HG02588 (cell line): ENCODE data around the gene SERPINA12.

ENCODE experiments used
- ATAC-seq: cut with Tn5 transposase; IDR thresholded peaks from one replicate; pipeline ENCODE4 v1.9.1; 2021; ENCODE audit warnings: mild to moderate bottlenecking, moderate library complexity; ENCODE audit not compliant: unreplicated experiment

Gene SERPINA12

DNA sequence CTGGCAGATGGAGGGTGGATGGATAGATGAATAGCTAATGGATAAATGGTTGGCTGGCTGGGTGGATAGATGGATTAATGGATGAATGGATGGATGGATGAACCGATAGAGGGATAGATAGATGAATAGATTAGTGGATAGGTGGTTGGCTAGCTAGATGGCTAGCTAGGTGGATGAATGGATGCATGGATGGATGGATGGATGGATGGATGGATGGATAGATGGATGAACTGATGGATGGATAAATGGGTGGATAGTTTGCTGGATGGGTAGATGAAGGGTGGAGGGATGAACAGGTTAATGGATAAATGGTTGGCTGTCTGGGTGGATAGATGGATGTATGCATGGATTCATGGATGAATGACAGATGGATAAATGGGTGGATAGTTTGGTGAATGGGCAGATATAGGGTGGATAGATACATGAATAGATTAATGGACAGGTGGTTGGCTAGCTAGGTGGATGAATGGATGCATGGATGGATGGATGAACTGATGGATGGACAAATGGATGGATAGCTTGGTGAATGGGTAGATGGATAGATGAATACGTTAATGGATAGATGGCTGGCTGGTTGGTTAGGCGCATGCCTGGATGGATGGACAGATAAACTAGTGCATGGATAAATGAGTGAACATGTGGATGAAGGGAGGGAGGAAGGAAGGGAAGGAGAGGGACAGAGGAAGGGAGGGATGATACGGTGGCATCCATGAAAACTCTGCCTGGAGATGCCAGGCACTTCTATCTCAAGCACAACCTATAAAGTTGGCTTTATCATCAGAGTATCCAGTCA lies 41.3 kb downstream of the SERPINA12 start:
- no peak for ATAC-seq

DNA sequence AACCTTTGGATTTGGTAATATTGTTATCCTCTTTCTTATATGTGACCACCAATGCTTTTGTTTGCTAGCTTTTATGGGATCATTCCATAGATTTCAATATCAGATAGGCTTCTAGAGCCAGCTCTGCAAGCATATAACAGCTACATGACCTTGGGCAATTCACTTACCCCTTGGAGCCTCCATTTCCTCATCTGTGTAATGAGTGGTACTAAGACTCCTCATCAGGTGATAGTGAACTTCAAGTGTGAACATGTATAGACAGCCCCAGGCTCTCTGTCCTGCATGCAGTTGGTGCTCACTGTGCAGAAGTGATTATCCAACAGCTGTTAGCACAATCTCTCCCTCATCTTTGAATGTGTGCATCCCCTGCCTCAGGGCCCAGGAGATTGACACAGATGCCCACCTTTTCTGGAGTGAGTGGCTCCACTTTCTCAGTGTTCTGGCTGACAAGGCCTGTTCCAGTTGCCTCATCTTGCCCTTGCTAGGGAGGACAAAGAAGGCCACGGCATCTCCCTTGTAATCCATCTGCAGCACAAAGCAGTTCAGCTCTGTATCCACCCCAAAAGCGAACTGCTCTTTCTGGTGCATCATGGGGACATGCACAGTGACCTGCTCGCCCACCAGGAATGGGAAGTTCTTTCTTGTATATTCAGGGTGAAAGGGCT lies 42.4 kb downstream of the SERPINA12 start:
- no peak for ATAC-seq

DNA sequence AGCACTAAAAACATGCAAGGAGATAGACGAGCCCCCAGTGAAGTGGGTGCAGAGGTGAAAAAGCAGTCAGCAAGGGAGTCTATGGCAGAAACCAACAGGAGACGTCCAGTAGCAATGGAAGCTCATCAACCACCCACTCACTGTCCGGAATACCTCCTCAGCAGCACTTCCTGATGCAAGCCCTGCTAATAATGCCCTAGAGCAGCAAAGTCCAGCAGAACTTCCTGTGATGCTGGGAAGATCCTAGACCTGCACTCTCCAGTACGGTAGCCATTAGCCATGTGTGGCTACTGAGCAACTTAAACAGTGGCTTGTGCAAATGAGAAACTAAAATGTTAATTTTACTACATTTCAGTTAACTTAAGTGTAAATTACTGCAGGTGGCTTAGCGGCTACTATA lies 44.2 kb downstream of the SERPINA12 start:
- ATAC-seq, result no peak

DNA sequence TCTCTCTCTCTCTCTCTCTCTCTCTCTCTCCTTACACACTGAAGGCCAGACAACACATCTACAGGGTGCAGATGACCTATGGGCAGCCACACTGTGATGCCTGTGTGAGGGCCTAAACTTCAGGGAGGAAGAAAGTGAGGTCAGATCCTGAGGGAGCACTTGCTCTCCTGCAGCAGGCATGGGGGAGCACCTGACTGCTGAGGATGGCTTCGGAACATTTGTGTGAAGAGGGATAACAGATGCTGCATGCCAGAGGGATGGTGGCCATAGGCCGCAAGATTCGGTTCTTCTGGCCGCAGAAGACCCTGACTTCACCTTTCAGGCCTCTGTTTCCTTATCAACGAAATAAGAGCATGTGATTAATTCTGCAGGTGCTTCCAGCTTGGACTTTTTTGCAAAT lies 45.0 kb downstream of the SERPINA12 start:
- no peak for ATAC-seq

DNA sequence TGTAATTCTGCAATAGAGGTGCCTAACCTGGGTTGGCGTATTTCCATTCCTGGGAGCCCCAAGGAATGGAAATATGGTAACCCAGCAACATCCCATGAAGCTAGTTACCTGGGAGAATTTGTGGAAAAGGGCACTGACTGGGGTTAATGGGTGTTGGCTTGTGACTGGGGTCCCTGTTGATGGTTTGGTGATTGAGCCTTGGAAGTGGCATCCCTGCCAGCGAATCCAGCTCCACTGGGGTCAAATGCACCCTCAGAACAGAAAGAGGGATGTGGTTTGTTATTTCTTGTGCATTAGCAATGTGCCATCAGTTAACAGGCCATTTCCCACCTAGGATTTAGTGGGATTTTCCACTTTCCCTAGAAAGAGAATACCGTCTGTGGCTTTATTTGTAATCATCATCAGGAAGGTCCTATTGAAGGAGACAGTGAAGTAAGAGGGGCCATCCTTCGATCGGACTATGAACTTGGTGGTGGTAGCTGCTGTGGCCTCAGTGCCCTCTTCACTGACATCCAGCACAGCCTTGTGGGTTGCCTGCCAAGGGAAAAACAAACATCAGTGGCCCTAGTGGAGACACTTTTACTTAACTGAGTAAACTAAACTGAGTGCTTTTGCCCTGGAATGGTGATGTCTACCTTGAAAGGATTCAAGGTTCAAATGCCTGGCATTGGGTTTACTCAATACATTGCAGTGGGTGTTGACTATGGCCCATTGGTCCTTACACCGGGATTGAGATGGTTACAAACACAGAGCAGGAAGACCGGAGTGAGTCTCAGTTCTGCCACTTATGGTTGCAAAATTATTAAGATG lies 46.3 kb downstream of the SERPINA12 start:
- ATAC-seq, result no peak

DNA sequence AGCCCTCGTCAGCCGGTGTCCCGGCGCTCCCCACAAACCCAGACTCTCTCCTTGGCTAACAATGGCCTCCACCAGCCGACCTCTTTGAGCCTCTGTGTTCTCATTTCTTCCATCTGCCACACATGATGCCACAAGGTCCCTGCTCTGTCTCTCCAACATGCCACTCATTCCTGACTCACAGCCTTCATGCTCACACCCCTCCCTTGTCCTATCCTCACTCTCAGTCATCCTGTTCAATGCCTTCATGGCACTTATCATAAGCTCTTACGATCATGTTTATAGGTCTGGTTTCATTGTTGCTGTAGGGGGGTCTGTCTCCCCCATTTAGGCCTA lies 47.1 kb downstream of the SERPINA12 start:
- no peak for ATAC-seq

DNA sequence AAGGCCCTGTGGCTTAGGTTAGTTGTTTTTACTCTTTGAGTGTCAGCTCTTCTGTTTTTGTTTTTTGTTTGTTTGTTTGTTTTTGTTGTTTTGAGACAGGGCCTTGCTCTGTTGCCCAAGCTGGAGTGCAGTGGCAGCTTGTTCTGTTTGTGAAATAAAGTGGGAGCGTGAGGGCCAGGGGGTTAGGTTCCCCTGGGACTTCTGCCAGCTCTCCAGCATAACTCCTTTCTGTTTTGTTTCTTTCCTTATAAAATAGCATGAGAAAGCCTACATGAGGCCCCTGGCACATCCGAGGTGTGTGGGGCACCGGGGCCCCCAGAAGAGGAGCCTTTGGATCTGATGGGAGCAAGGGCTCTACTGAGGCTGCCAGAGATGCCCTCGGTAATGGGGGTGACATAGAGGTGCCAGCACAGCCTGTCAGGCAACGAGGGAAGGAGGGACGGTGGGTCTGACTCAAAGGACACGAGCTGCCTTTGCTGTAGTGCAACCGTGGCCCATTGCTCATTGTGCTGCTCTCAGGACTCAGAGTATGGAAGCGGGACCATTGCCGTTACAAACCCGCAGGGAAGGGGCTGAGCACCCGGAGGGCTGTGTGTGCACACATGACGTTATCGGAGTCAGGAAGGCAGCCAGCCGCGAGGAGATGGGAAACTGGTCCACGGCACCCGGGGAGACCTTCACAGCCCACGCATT lies 47.6 kb downstream of the SERPINA12 start:
- ATAC-seq, result no peak

DNA sequence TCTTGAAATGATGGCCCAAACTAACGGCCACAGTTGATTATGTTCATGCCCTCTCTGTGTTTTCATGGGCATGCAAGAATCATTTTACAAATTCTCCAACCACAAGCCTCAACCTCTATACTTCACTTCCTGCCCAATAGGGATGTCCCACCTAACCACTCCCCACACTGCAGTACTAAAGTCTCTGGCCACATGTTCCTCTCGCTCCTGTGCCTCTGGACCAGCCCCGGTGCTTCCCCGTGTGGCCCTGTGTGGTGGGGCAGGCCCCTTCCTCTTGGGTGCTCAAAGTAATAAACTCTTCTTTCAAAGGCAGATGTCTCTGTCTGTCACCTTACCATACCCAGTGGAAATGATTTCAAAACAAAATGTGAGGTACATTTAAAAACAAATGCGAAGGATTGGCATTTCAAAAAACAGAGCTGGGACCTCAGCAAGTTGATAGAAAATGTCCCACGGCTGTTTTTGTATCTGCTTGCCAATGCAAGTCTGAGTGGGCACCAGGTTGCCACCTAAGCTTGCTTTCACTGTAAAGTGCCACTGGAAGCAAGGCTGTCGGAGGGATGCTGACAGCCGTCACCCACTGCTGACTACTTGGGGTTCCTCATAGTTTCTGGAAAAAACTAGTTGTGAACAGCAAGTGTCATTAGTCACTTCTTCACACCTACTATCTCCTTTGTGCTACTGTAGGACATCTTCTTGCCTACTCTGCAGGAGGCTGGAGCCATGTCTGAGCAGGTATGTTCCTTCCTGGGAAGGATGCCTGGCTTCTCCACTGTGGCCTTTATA lies 48.4 kb downstream of the SERPINA12 start:
- ATAC-seq, result no peak

DNA sequence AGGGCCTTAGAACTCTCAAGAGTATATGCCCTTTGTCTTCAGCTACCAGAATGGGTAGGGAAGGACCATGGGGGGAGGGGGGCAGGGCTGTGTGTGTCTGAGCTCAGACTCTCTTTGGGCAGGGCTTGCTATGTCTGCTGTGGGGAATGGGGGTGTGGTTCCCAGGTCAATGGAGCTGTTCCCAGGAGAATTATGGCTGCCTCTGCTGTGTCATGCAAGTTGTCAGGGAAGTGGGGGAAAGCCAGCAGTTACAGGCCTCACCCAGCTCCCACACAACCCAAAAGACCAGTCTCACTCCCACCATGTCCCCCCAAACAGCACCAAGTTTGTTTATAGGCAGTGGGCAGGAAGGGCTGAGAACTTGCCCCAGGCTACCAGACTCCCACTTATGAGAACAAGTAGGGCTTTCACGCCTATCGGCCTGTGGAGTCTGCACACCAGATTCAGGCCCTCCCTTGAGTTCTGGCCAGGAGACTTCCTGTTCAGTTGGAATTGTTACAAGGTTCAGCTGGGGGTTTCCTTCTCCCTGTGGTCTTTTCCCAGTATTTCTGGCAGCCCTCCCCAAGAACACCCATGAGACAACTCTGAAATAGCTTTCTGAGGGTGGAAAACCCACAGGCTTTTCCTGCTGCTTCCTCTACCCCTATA lies 50.6 kb downstream of the SERPINA12 start:
- ATAC-seq, result no peak

DNA sequence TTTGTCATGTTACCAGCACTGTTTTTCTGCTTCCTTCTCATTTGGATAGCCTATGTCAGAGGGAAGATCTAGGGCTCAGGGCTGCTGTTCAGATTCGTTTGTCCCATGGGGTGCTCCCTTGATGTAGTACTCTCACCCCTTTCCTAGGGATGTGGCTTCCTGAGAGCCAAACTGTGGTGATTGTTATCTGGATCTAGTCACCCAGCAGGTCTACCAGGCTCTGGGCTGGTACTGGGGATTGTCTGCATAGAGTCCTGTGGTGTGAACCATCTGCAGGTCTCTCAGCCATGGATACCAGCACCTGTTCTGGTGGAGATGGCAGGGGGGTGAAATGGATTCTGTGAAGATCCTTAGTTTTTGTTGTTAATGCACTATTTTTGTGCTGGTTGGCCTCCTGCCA lies 51.2 kb downstream of the SERPINA12 start:
- no peak for ATAC-seq

DNA sequence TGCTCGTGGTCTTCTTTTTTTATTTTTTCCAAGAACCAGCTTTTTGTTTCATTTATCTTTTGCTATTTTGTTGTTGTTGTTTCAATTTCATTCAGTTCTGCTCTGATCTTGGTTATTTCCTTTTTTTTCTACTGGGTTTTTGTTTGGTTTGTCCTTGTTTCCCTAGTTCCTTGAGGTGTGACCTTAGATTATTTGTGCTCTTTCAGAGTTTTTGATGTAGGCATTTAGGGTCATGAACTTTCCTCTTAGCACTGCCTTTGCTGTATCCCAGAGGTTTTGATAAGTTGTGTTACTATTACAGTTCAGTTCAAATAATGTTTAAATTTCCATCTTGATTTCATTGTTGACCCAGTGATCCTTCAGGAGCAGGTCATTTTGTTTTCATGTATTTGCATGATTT lies 53.3 kb downstream of the SERPINA12 start:
- ATAC-seq, result no peak

DNA sequence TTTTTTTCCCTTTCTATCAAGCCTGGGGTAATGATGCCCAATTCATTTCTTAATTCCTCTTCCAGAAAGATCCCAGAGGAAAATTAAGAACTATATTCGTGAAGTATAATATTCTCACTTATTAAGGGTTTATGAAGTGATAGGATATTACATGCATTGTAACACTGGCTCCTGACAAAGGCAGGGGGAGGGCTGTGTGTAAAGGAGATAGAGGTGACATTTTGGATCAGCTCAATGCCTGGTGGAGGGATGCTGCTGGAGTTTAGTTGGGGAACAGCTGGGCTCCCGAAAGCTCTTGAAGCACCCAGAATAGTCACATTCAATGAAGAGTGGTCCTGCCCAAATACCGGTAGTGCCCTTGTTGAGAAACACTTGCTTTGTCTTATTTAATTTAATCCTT lies 57.4 kb downstream of the SERPINA12 start:
- ATAC-seq, result no peak

DNA sequence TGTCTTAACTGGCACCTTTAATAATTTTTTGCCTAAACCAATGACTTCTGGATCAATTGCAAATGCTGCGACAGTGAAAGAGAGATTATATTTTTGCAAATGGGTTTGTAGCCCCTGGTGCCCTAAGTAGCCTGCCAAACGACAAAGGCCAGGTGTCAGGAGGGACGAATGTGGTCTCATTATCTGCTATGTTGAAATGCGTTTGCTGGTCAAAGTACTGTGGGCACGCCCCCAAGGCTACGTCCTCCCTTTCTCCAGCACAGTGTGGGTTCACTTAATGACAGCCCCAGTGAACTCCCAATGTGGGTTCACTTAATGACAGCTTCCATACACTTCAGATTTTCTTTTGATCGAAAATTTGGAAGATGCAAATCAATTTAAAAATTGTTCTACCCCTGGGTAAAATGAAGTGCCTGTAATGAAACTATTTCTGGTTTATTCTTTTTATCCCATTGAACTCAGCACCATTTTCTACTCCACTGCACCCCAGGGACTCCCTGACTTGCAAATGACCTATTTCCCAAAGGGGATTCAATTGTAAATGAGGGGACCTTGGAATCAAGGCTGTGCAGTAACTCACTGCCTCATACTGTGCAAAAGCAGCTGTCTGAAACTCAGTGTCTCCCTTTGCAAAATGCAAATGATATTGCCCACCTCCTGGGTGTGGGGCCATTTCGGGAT lies 58.0 kb downstream of the SERPINA12 start:
- no peak for ATAC-seq

DNA sequence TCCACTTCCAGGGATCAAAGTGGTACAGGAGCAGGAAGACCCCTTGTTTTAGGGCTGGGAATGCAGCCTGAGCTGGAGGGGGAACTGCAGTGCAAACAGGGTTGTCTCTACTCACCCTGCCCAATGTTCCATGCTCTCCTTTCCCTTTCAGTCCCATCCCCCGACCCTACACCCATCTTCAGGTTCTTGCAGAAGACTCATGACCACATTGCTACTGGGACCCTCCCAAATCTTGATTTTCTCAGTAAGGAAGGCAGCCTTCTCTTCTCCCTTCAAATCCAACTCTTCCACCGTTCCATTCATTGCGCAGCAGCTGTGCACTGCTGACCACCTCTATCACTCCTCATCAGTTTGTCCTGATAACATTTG lies 58.6 kb downstream of the SERPINA12 start:
- no peak for ATAC-seq

DNA sequence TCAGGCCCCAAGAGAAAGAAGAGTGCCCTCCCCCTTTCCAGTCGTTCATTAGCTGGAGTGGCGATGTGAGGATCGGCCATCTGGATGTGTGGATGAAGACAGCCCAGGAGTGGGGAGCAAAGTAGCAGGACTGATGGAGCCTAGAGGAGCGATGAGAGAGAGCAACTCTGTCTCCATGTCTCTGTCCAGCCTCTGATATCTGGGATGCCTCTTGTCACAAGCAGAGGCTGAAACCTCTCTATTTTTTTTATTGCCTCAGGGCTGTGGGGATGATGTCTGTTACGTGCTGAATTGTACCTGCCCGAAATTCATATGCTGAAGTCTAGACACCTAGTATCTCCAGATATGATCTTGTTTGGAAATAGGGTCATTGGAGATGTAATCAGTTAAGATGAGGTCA lies 59.3 kb downstream of the SERPINA12 start:
- ATAC-seq, result no peak

DNA sequence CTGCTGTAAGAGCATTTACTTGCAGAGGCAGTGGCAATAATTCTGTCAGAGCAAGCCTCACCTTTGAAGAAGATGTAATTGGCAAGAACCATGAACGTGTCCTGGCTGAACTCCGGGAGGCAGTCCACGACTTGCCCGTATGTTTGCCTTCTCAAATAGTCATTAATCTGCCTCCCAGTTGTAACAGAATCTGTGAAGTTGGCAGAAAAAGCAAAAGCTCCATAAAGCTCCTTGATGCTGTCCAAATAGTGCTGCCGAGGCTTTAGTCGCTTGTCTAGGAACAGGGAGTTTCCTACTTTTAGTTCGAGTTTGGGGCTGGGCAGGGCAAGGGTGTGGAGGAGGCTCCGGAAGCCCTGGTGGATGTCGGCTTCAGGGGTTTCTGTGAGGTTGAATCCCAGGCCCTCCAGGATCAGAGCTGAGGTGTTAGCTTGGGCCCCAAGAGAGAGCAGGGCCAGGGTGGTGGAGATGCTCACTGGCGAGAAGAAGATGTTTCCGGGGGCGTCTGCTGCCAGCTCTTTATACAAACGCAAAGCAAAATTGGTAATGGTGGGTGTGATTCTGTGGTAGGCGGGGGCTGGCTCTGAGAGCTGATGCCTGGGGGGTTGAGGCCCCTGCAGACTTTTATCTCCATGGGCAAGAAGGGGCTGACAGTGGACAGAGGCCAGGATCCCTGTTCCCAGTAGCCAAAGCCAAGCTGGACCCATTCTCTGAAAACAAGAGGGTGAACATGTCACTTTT lies 61.0 kb downstream of the SERPINA12 start:
- no peak for ATAC-seq

DNA sequence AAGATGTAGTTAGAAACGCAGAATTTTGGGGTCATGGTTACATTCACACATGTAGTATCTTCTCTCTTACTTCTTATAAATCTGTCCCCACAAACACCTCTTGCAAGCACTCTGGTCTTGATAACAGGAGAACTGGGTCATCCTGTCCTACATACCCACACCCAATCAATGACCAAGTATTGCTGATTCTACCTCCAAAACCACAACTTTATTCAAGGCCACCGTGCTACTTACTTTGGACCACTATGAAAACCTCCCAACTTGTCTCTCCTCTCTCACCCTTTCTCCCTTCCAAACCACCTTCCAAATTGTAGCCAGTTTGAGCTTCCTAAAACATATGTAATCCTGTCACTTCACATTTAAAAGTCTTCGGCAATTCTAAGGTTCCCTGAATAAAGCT lies 62.1 kb downstream of the SERPINA12 start:
- ATAC-seq, result no peak

DNA sequence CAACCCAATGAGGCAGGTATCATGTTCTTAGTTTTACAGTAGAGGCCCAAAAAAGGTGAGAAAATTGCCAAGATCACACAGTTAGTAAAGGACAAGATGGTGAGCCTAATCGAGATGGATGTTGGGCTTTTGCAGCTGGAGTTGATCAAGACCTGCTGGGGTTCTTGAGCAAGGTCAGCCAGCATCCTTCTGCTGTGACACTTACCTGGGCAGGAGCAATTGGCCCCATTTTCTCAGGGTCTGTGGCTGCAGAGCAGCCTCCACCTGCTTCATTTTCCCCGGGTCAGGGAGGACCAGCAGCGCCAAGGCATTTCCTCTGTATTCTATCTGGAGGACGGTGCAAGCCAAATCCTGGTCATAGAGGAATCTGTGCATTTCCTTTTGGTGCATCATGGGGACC lies 63.1 kb downstream of the SERPINA12 start:
- ATAC-seq, result no peak

DNA sequence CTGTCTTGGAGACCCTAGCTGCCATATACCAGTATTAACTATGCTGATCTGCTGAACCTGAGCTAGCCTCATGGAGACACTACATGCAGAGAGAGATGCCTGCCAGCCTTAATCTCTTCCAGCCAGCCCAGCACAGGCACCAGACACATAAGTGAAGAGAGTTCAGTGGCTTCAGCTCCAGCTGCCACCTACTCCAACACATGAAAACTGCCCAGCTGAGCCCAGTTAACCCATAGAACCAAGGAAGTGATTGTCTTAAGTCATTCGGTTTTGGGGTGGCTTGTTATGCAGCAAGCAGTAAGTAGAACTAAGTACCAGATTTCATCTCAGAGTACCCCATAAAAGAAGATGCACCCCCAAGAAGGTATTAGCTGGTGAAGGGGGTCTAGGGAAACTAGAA lies 64.3 kb downstream of the SERPINA12 start:
- no peak for ATAC-seq
